ENCODE data around the gene GATAD2B.
"Not testable (repeated sequence)": the region's sequence is repeated elsewhere in the genome, so short reads cannot be mapped to it uniquely, and the experiment has no call there.

GATAD2B gene

GRCh38 chr1:153775458-153776327, 147.1 kb downstream of the GATAD2B start:
- peak; percentile 57 for DNase-seq

GRCh38 chr1:153774780-153775457, 147.9 kb downstream of the GATAD2B start, which contains the start of gene SLC27A3:
Gene SLC27A3 (plus strand): TSS chr1:153775407. CDS start chr1:153775498, 91 bp downstream.
- no peak for DNase-seq

GRCh38 chr1:153774026-153774595, 148.7 kb downstream of the GATAD2B start:
- no peak for DNase-seq

- DNase-seq = no peak
Observed at GRCh38 chr1:153773096-153773921, 149.5 kb downstream of the GATAD2B start.

- DNase-seq = no peak
Observed at GRCh38 chr1:153771841-153772593, 150.8 kb downstream of the GATAD2B start.

- DNase-seq = no peak
Observed at GRCh38 chr1:153771261-153771660, 151.5 kb downstream of the GATAD2B start.

- no peak for DNase-seq
Observed at GRCh38 chr1:153770797-153771196, 152.0 kb downstream of the GATAD2B start.

- DNase-seq = no peak
Observed at GRCh38 chr1:153769221-153769620, 153.6 kb downstream of the GATAD2B start.

- no peak for DNase-seq
Observed at GRCh38 chr1:153768316-153769181, 154.2 kb downstream of the GATAD2B start.

GRCh38 chr1:153767519-153767918, 155.3 kb downstream of the GATAD2B start:
- DNase-seq = no peak

GRCh38 chr1:153766663-153767062, 156.1 kb downstream of the GATAD2B start:
- not testable (repeated sequence) for DNase-seq

GRCh38 chr1:153764310-153764709, 158.5 kb downstream of the GATAD2B start:
- no peak for DNase-seq

- DNase-seq = no peak
Observed at GRCh38 chr1:153763365-153764225, 159.2 kb downstream of the GATAD2B start.

- DNase-seq = no peak
Observed at GRCh38 chr1:153760440-153760839, 162.3 kb downstream of the GATAD2B start.

All from stimulated activated naive CD4-positive, alpha-beta T cell treated with Interleukin-2 at 50 U/mL for 16 hours (primary cell).